HepG2 (cell line): ENCODE data around the gene CDC6. TPM values are rescaled to one million over a fixed set of nuclear protein-coding genes. Genes with fewer than 3 reads are reported as not detected.

Source experiments
- CREB3 ChIP-seq: sonication (generic); formaldehyde crosslinking; IDR thresholded peaks from 2 replicates; pipeline ENCODE4 v1.5.0; 2020; ENCODE audit warnings: missing genetic modification reagents
- FOSL2 ChIP-seq: sonication (generic); formaldehyde crosslinking; IDR thresholded peaks from 2 replicates; pipeline ENCODE4 v1.4.0; 2020; ENCODE audit warnings: missing genetic modification reagents
- GATAD1 ChIP-seq: IDR thresholded peaks from 2 replicates; pipeline ENCODE4 v1.6.1; 2016; ENCODE audit warnings: missing genetic modification reagents, missing compliant biosample characterization
- JUND ChIP-seq: sonication (generic); formaldehyde crosslinking; IDR thresholded peaks from 2 replicates; pipeline ENCODE4 v1.8.0; 2022; ENCODE audit warnings: mild to moderate bottlenecking, missing genetic modification reagents
- KMT2A ChIP-seq: sonication (generic); formaldehyde crosslinking; IDR thresholded peaks from 2 replicates; pipeline ENCODE4 v1.4.0; 2020; ENCODE audit warnings: missing genetic modification reagents
- LCORL ChIP-seq, 2 experiments: fragments of 450-650 bp in 1 of 2; sonication (generic) in 1 of 2; formaldehyde crosslinking in 1 of 2; IDR thresholded peaks; 2 replicates each; pipeline versions ENCODE4 v1.5.0 to v1.6.1; 2017 to 2020; ENCODE audit warnings: antibody characterized with exemption in 1 of 2, missing genetic modification reagents in 1 of 2
- NFRKB ChIP-seq: fragments of 450-650 bp; IDR thresholded peaks from 2 replicates; pipeline ENCODE4 v1.6.1; 2017
- PTBP1 ChIP-seq: fragments of 200-400 bp; formaldehyde crosslinking; IDR thresholded peaks from 2 replicates; pipeline ENCODE4 v1.6.1; 2018; ENCODE audit warnings: low read length, low read depth; ENCODE audit not compliant: poor library complexity, severe bottlenecking
- SMAD1 ChIP-seq: sonication (generic); formaldehyde crosslinking; IDR thresholded peaks from 2 replicates; pipeline ENCODE4 v1.4.0; 2020; ENCODE audit warnings: missing genetic modification reagents, low read depth, mild to moderate bottlenecking, borderline replicate concordance
- TRAFD1 ChIP-seq: sonication (generic); formaldehyde crosslinking; IDR thresholded peaks from 2 replicates; pipeline ENCODE4 v1.5.1; 2020; ENCODE audit warnings: missing genetic modification reagents, mild to moderate bottlenecking, borderline replicate concordance
- YEATS2 ChIP-seq: sonication (generic); formaldehyde crosslinking; IDR thresholded peaks from 2 replicates; pipeline ENCODE4 v1.4.0; 2020; ENCODE audit warnings: missing genetic modification reagents, borderline replicate concordance
- ZNF264 ChIP-seq: sonication (generic); formaldehyde crosslinking; IDR thresholded peaks from 2 replicates; pipeline ENCODE4 v1.4.0; 2020; ENCODE audit warnings: missing genetic modification reagents
- ZNF337 ChIP-seq: sonication (generic); formaldehyde crosslinking; IDR thresholded peaks from 2 replicates; pipeline ENCODE4 v1.5.1; 2020; ENCODE audit warnings: missing genetic modification reagents, low read depth, mild to moderate bottlenecking, borderline replicate concordance
- ZNF44 ChIP-seq: sonication (generic); formaldehyde crosslinking; IDR thresholded peaks from 2 replicates; pipeline ENCODE4 v1.5.1; 2020; ENCODE audit warnings: mild to moderate bottlenecking, missing genetic modification reagents
- ZNF670 ChIP-seq: sonication (generic); formaldehyde crosslinking; IDR thresholded peaks from 2 replicates; pipeline ENCODE4 v1.8.0; 2022; ENCODE audit warnings: mild to moderate bottlenecking, missing genetic modification reagents, borderline replicate concordance
- ZNF678 ChIP-seq: sonication (generic); formaldehyde crosslinking; IDR thresholded peaks from 2 replicates; pipeline ENCODE4 v1.4.0; 2020; ENCODE audit warnings: mild to moderate bottlenecking, missing genetic modification reagents
- ZNF784 ChIP-seq: sonication (generic); formaldehyde crosslinking; IDR thresholded peaks from 2 replicates; pipeline ENCODE4 v1.5.1; 2020; ENCODE audit warnings: missing genetic modification reagents, mild to moderate bottlenecking, borderline replicate concordance
- polyA plus RNA-seq, 8 experiments: library from polyadenylated mRNA; depleted of rRNA in 3 of 8; stranded (reverse) in 7 of 8; unstranded in 1 of 8; fragments of >200 nt; fragmentation: Illumina TruSeq in 4 of 8; extraction: Trizol in 4 of 8; gene quantifications; 2 replicates each; pipeline versions ENCODE4 v1.2.1 to v1.2.3, GENCODE V29; 2011 to 2016; ENCODE audit warnings: low read depth in 4 of 8, missing spikeins in 1 of 8, mixed read lengths in 1 of 8; ENCODE audit not compliant: insufficient read depth in 1 of 8
- total RNA-seq, 5 experiments: library from RNA; depleted of rRNA; stranded (reverse); fragments of >200 nt; fragmentation: Illumina TruSeq; extraction: Trizol; gene quantifications; 2 replicates each; pipeline ENCODE4 v1.2.3, GENCODE V29; 2016; ENCODE audit warnings: low read depth in 1 of 5
- TF ChIP-seq, protein P1 (sequence below): sonication (generic); formaldehyde crosslinking; IDR thresholded peaks from 2 replicates; pipeline ENCODE4 v1.4.0; 2020; ENCODE audit warnings: missing genetic modification reagents
- TF ChIP-seq, protein P2 (sequence below): sonication (generic); formaldehyde crosslinking; IDR thresholded peaks from 2 replicates; pipeline ENCODE4 v1.5.1; 2020; ENCODE audit warnings: mild to moderate bottlenecking, moderate library complexity, missing genetic modification reagents
- TF ChIP-seq, protein P3 (sequence below): fragments of 450-650 bp; IDR thresholded peaks from 2 replicates; pipeline ENCODE4 v1.6.1; 2017

CDC6 gene
- total and polyA plus RNA-seq, 2 of the 13 experiments (the other 11 are each of a cell fraction or from before 2014, with no cell fraction given) = 17.4 to 114 TPM

GRCh38 chr17:40317880-40318829 lies 30.5 kb downstream of the CDC6 start (continued):
- 0 out of 2 replicates have a peak, but pooled peaks have one; percentile 78 for TF ChIP-seq ZNF670 (CRISPR knock-in tag)
- TF ChIP-seq KMT2A (CRISPR knock-in tag) = peak; percentile 88
- TF ChIP-seq ZNF264 (CRISPR knock-in tag) = no peak
- TF ChIP-seq, protein P1, sequence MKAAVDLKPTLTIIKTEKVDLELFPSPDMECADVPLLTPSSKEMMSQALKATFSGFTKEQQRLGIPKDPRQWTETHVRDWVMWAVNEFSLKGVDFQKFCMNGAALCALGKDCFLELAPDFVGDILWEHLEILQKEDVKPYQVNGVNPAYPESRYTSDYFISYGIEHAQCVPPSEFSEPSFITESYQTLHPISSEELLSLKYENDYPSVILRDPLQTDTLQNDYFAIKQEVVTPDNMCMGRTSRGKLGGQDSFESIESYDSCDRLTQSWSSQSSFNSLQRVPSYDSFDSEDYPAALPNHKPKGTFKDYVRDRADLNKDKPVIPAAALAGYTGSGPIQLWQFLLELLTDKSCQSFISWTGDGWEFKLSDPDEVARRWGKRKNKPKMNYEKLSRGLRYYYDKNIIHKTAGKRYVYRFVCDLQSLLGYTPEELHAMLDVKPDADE (CRISPR knock-in tag) = no peak
- TF ChIP-seq GATAD1 (CRISPR knock-in tag) = peak; percentile 66; the same call in 1 of the 2 replicates
- no peak for TF ChIP-seq CREB3 (CRISPR knock-in tag)
- TF ChIP-seq, protein P2, sequence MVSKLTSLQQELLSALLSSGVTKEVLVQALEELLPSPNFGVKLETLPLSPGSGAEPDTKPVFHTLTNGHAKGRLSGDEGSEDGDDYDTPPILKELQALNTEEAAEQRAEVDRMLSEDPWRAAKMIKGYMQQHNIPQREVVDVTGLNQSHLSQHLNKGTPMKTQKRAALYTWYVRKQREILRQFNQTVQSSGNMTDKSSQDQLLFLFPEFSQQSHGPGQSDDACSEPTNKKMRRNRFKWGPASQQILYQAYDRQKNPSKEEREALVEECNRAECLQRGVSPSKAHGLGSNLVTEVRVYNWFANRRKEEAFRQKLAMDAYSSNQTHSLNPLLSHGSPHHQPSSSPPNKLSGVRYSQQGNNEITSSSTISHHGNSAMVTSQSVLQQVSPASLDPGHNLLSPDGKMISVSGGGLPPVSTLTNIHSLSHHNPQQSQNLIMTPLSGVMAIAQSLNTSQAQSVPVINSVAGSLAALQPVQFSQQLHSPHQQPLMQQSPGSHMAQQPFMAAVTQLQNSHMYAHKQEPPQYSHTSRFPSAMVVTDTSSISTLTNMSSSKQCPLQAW (CRISPR knock-in tag) = peak; percentile 74
- TF ChIP-seq ZNF678 (CRISPR knock-in tag) = peak; percentile 57; the same call in 1 of the 2 replicates
- no peak for TF ChIP-seq YEATS2 (CRISPR knock-in tag)
- TF ChIP-seq LCORL (IDR thresholded peaks at IDR 0.05) = no peak
- TF ChIP-seq LCORL (CRISPR knock-in tag; IDR thresholded peaks at IDR 0.05) = 0 out of 2 replicates have a peak, but pooled peaks have one; percentile 37
- TF ChIP-seq ZNF784 (CRISPR knock-in tag) = no peak; the same call in 1 of the 2 replicates
- no peak for TF ChIP-seq ZNF337 (CRISPR knock-in tag)
- TF ChIP-seq TRAFD1 = no peak
- 0 out of 2 replicates have a peak, but pooled peaks have one; percentile 4 for TF ChIP-seq FOSL2 (CRISPR knock-in tag)
- TF ChIP-seq SMAD1 (CRISPR knock-in tag) = 0 out of 2 replicates have a peak, but pooled peaks have one; percentile 13
- TF ChIP-seq ZNF44 (CRISPR knock-in tag) = peak; percentile 81; the same call in 1 of the 2 replicates
- no peak for TF ChIP-seq JUND (CRISPR knock-in tag)
- TF ChIP-seq NFRKB = no peak
- TF ChIP-seq, protein P3, sequence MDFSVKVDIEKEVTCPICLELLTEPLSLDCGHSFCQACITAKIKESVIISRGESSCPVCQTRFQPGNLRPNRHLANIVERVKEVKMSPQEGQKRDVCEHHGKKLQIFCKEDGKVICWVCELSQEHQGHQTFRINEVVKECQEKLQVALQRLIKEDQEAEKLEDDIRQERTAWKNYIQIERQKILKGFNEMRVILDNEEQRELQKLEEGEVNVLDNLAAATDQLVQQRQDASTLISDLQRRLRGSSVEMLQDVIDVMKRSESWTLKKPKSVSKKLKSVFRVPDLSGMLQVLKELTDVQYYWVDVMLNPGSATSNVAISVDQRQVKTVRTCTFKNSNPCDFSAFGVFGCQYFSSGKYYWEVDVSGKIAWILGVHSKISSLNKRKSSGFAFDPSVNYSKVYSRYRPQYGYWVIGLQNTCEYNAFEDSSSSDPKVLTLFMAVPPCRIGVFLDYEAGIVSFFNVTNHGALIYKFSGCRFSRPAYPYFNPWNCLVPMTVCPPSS = no peak
- TF ChIP-seq PTBP1 = no peak
